Bronchial epithelial cell (primary cell): ENCODE measurements around the gene RNF224. TPM values are rescaled to one million over a fixed set of nuclear protein-coding genes. Genes with fewer than 3 reads are reported as not detected.

Experiments used
- DNase-seq: peaks from one replicate; pipeline ENCODE4 v3.0.0-alpha.2; 2010; ENCODE audit warnings: low read depth
- FAIRE-seq: peaks from 2 replicates; lab custom pipeline; 2011; peaks lifted over from hg19 to GRCh38; lab: Jason Lieb, UNC
- H3K27me3 ChIP-seq: 2 replicates; pipeline ENCODE4 v1.5.1; 2011; ENCODE audit warnings: low read length; ENCODE audit not compliant: control insufficient read depth, insufficient read depth
- H3K36me3 ChIP-seq: 2 replicates; pipeline ENCODE4 v1.5.1; 2011; ENCODE audit warnings: low read length; ENCODE audit not compliant: control insufficient read depth, insufficient read depth
- H3K4me3 ChIP-seq: 2 replicates; pipeline ENCODE4 v1.5.1; 2011; ENCODE audit warnings: mild to moderate bottlenecking, low read depth, low read length, control low read depth
- CTCF ChIP-seq: IDR thresholded peaks from 2 replicates; pipeline ENCODE4 v1.5.1; 2011; ENCODE audit warnings: mild to moderate bottlenecking, moderate library complexity, low read length, control low read depth, inconsistent platforms; ENCODE audit not compliant: insufficient read depth, severe bottlenecking
- total RNA-seq: library from RNA; depleted of rRNA; stranded (reverse); fragments of >200 nt; gene quantifications from 2 replicates; pipeline ENCODE4 v1.2.1, GENCODE V29; 2014

Gene RNF224
- total RNA-seq, 1 donor from 2014 or later, result under 0.01 TPM

- no peaks in the 10 kb centered on the region for H3K27me3 ChIP-seq
- peaks cover 13% of the 10 kb centered on the region for H3K36me3 ChIP-seq
- H3K4me3 ChIP-seq, result no peak overlapping the region
- no peak for TF ChIP-seq CTCF
- DNase-seq, result no peak
- FAIRE-seq, result no peak
Observed at GRCh38 chr9:137193771-137194170, 33.5 kb upstream of the RNF224 start.

GRCh38 chr9:137194388-137194787 is 32.9 kb upstream of the RNF224 start:
- H3K4me3 ChIP-seq, result no peak overlapping the region
- no peak for TF ChIP-seq CTCF
- H3K27me3 ChIP-seq, result no peaks in the 10 kb centered on the region
- H3K36me3 ChIP-seq, result peaks cover 13% of the 10 kb centered on the region
- no peak for FAIRE-seq
- no peak for DNase-seq

- Histone ChIP-seq H3K27me3 (no peaks in the 10 kb centered on the region), H3K4me3 (no peak overlapping the region), H3K36me3 (peaks cover 9% of the 10 kb centered on the region)
- TF ChIP-seq CTCF, result no peak
- FAIRE-seq, result no peak
- peak; percentile 26 for DNase-seq
Observed at GRCh38 chr9:137194909-137195308, 32.4 kb upstream of the RNF224 start.

- DNase-seq, result no peak
- no peak for FAIRE-seq
- no peak for TF ChIP-seq CTCF
- Histone ChIP-seq H3K4me3 (no peak overlapping the region), H3K27me3 (no peaks in the 10 kb centered on the region), H3K36me3 (peaks cover 5% of the 10 kb centered on the region)
Observed at GRCh38 chr9:137195525-137196220, 31.6 kb upstream of the RNF224 start.

- peak; percentile 32 for FAIRE-seq
- DNase-seq, result peak; percentile 30
- TF ChIP-seq CTCF, result no peak
- no peaks in the 10 kb centered on the region for H3K27me3 ChIP-seq
- no peak overlapping the region for H3K4me3 ChIP-seq
- H3K36me3 ChIP-seq, result no peaks in the 10 kb centered on the region
Observed at GRCh38 chr9:137198051-137198901, 29.0 kb upstream of the RNF224 start.
